GM19193 (cell line): ENCODE data around the gene AKAP14.
A peak's percentile ranks its signal among the peaks of the same experiment; 100 is the strongest.

Source experiments
- POLR2A ChIP-seq: IDR thresholded peaks from 4 replicates; pipeline ENCODE4 v1.6.1; 2011; ENCODE audit not compliant: insufficient read depth, insufficient read length; ENCODE audit errors: extremely low read depth

The AKAP14 gene

GRCh38 chrX:119895843-119896326 lies at the start of gene AKAP14:
Gene AKAP14 (plus strand): TSS chrX:119895893. CDS start chrX:119903224, 7,331 bp downstream.
- TF ChIP-seq POLR2A: no peak

- TF ChIP-seq POLR2A: peak; percentile 79
These were observed 43.0 kb upstream of the AKAP14 start, which contains the start of gene UPF3B for GRCh38 chrX:119852382-119853353. Gene UPF3B (minus strand): TSS chrX:119852963. CDS start chrX:119852928, 35 bp downstream.

- TF ChIP-seq POLR2A: no peak
These were observed 42.2 kb upstream of the AKAP14 start for GRCh38 chrX:119853444-119853843.

GRCh38 chrX:119870626-119871131 lies 25.0 kb upstream of the AKAP14 start:
- TF ChIP-seq POLR2A: no peak

- no peak for TF ChIP-seq POLR2A
These were observed 24.5 kb upstream of the AKAP14 start for GRCh38 chrX:119871245-119871598.

DNA sequence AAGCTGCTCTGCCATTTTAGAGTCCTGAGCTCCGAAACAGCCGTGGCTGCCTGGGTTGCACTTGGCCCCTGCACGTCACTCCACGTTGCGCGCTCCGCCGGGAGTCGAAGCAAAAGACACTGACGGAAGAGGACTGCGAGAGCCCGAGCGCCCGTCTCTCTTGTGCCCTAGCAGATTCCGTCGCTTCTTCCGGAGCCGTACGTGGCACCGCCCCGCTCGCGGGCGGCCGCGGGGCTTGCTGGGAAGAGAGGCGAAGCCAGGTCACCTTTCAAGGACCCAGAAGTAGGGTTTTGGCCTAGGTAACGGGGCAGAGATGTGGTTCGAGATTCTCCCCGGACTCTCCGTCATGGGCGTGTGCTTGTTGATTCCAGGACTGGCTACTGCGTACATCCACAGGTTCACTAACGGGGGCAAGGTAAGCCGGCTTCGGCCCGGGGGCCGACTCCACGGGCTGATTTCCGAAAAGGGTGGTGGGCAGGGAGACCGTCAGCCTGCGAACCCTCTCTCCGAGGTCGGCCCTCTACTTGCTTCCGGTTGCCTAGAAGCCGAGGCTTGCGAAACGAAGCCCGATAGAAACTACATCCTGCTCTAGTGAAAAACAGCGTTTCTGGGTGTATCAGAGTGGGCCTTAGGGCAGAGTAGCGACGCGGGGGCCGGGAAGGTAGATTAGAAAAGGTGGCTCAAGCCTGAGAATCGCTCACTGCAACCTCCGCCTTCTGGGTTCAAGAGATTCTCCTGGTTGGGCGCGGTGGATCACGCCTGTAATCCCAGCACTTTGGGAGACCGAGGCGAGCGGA lies 23.9 kb upstream of the AKAP14 start, which contains the start of the genes NDUFA1 and RNF113A:
Gene NDUFA1, plus strand, starts transcription at position 234 of the 797 bp plus-strand sequence. Its CDS starts 80 bp downstream, at position 314.
Gene RNF113A, minus strand, starts transcription at position 135 of the 797 bp plus-strand sequence. Its CDS starts 120 bp downstream, at position 15.
- peak; percentile 86 for TF ChIP-seq POLR2A

- no peak for TF ChIP-seq POLR2A
These were observed 17.0 kb upstream of the AKAP14 start for GRCh38 chrX:119878740-119879139.

GRCh38 chrX:119880076-119880475 lies 15.6 kb upstream of the AKAP14 start:
- TF ChIP-seq POLR2A: no peak

GRCh38 chrX:119880552-119881437 lies 14.9 kb upstream of the AKAP14 start:
- no peak for TF ChIP-seq POLR2A

DNA sequence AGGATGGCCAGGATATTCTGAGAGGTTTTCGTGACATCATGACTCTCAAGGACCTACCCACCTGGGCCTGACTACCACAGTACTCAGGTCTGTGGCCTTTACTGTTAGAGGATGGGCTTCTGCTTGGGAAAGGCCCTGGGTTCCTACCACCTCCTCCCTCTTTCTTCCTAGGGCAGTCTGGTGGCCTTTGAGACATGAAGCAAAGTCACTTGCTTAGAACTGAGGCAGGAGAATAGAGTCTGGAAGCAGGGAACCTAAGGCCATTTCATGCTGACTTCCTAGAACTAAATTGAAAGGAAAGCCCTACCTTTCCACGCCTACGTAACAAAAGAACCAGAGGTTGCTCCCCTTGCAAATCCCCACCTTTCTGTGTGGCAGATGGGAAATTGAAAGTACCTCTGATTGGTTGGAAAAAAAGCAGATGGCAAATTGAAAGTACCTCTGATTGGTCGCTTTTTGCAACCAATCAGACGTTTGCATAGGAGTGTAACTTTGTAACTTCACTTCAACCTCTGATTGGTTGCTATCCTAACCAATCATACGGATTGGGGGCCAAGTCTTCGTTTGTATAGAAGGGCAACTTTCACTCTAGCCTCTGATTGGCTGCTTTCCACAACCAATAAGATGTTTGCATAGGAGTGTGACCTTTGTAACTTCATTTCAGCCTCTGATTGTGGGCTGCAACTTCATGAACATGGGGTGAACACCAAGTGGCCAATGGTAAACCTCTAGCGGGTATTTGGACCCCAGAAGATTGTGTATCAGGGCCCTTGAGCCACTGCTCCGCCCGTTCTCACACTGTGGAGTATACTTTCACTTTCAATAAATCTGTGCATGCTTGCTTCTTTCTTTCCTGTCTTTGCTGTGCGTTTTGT lies 9.9 kb upstream of the AKAP14 start:
- TF ChIP-seq POLR2A: no peak

- TF ChIP-seq POLR2A: no peak
These were observed 7.8 kb upstream of the AKAP14 start for GRCh38 chrX:119887721-119888425.

- no peak for TF ChIP-seq POLR2A
These were observed 3.4 kb downstream of the AKAP14 start for GRCh38 chrX:119899125-119899524.
